OCI-M2 (cell line): Measurements from ENCODE around the gene UBAP2L.
A peak's percentile ranks its signal among the peaks of the same experiment; 100 is the strongest.
"Not testable (repeated sequence)": the region's sequence is repeated elsewhere in the genome, so short reads cannot be mapped to it uniquely, and the experiment has no call there.

Experiments used
- DNase-seq: peaks from one replicate; lab custom pipeline; 2025; ENCODE audit not compliant: unreplicated experiment; lab: John Stamatoyannopoulos, UW

UBAP2L gene

GRCh38 chr1:154241703-154242351 lies 21.1 kb downstream of the UBAP2L start:
- no peak for DNase-seq

- DNase-seq: no peak
These were observed 32.9 kb downstream of the UBAP2L start for GRCh38 chr1:154253671-154254070.

- DNase-seq: no peak
These were observed 35.9 kb downstream of the UBAP2L start for GRCh38 chr1:154256686-154257085.

GRCh38 chr1:154258784-154259183 lies 38.0 kb downstream of the UBAP2L start:
- no peak for DNase-seq

- no peak for DNase-seq
These were observed 39.4 kb downstream of the UBAP2L start for GRCh38 chr1:154260127-154260526.

- DNase-seq: no peak
These were observed 42.9 kb downstream of the UBAP2L start for GRCh38 chr1:154263465-154264332.

- no peak for DNase-seq
These were observed 43.7 kb downstream of the UBAP2L start for GRCh38 chr1:154264454-154264853.

GRCh38 chr1:154265586-154265985 lies 44.8 kb downstream of the UBAP2L start:
- DNase-seq: no peak

- DNase-seq: no peak
These were observed 50.1 kb downstream of the UBAP2L start for GRCh38 chr1:154270833-154271232.

GRCh38 chr1:154272217-154272998 lies 51.7 kb downstream of the UBAP2L start, which contains the start of gene HAX1:
HAX1 (plus strand) TSS chr1:154272629; CDS start chr1:154272724, 95 bp downstream.
- DNase-seq: peak; percentile 83

- DNase-seq: no peak
These were observed 52.3 kb downstream of the UBAP2L start for GRCh38 chr1:154272999-154273563.

GRCh38 chr1:154276797-154277196 lies 56.0 kb downstream of the UBAP2L start:
- DNase-seq: no peak

GRCh38 chr1:154287591-154287990 lies 66.8 kb downstream of the UBAP2L start:
- DNase-seq: not testable (repeated sequence)

GRCh38 chr1:154288661-154289060 lies 67.9 kb downstream of the UBAP2L start:
- no peak for DNase-seq

GRCh38 chr1:154290921-154291320 lies 70.2 kb downstream of the UBAP2L start:
- no peak for DNase-seq

- no peak for DNase-seq
These were observed 74.9 kb downstream of the UBAP2L start for GRCh38 chr1:154295408-154296235.

- DNase-seq: no peak
These were observed 80.8 kb downstream of the UBAP2L start for GRCh38 chr1:154301582-154301981.

- no peak for DNase-seq
These were observed 84.0 kb downstream of the UBAP2L start for GRCh38 chr1:154304664-154305337.

- no peak for DNase-seq
These were observed 85.4 kb downstream of the UBAP2L start for GRCh38 chr1:154306151-154306550.
